A673 (cell line): ENCODE data around the gene TCAIM. TPM values are rescaled to one million over a fixed set of nuclear protein-coding genes. Genes with fewer than 3 reads are reported as not detected.

Experiments
- BruUV-seq: library from RNA; stranded (reverse); fragments of 400-500 nt; replicated peaks from 2 replicates; lab custom pipeline; 2021; lab: Mats Ljungman, UMichigan
- CTCF ChIA-PET: fragments of 300-600 bp; sonication (Branson Sonifier 250); formaldehyde crosslinking; loops from one replicate; lab custom pipeline; 2022; ENCODE audit warnings: antibody characterized with exemption; lab: Charles Lee
- POLR2A ChIA-PET: fragments of 300-600 bp; sonication (Branson Sonifier 250); formaldehyde crosslinking; loops from one replicate; lab custom pipeline; 2022; ENCODE audit warnings: antibody characterized with exemption; ENCODE audit not compliant: low non-redundant PET; lab: Charles Lee
- DNase-seq: peaks from one replicate; pipeline ENCODE4 v3.0.0-alpha.2; 2015; ENCODE audit warnings: low spot score
- H3K27ac ChIP-seq: fragments of 200-600 bp; sonication (generic); 2 replicates; pipeline ENCODE4 v1.5.1; 2016; ENCODE audit warnings: mixed run types, low read depth, mild to moderate bottlenecking, mixed read lengths, antibody characterized with exemption, low read length; ENCODE audit not compliant: poor library complexity, severe bottlenecking
- H3K27me3 ChIP-seq: fragments of 200-600 bp; sonication (generic); replicated peaks from 2 replicates; pipeline ENCODE4 v1.6.1; 2017; ENCODE audit warnings: mixed run types, low read depth, mild to moderate bottlenecking, mixed read lengths, antibody characterized with exemption, low read length; ENCODE audit not compliant: insufficient read depth, poor library complexity
- H3K36me3 ChIP-seq: fragments of 200-600 bp; sonication (generic); 2 replicates; pipeline ENCODE4 v1.6.1; 2016; ENCODE audit warnings: mixed run types, mild to moderate bottlenecking, mixed read lengths, antibody characterized with exemption, low read length; ENCODE audit not compliant: insufficient read depth, poor library complexity, severe bottlenecking
- H3K4me1 ChIP-seq: fragments of 200-600 bp; sonication (generic); 2 replicates; pipeline ENCODE4 v1.6.1; 2017; ENCODE audit warnings: mixed run types, mild to moderate bottlenecking, mixed read lengths, antibody characterized with exemption, low read length; ENCODE audit not compliant: insufficient read depth, poor library complexity, severe bottlenecking
- H3K4me3 ChIP-seq: fragments of 200-600 bp; sonication (generic); 2 replicates; pipeline ENCODE4 v1.5.1; 2016; ENCODE audit warnings: low read depth, mixed run types, mild to moderate bottlenecking, mixed read lengths, low read length; ENCODE audit not compliant: poor library complexity, severe bottlenecking
- H3K9me3 ChIP-seq: fragments of 200-600 bp; sonication (generic); 2 replicates; pipeline ENCODE4 v1.6.1; 2016; ENCODE audit warnings: mixed run types, low read depth, mild to moderate bottlenecking, mixed read lengths, antibody characterized with exemption, low read length; ENCODE audit not compliant: poor library complexity, severe bottlenecking
- EZH2 ChIP-seq: fragments of 200-600 bp; sonication (generic); IDR thresholded peaks from 2 replicates; pipeline ENCODE4 v1.6.1; 2017; ENCODE audit warnings: borderline replicate concordance, low read depth, mild to moderate bottlenecking, mixed read lengths, antibody characterized with exemption, low read length; ENCODE audit not compliant: poor library complexity, severe bottlenecking
- intact Hi-C: fragments of 100-400 bp; cut with micrococcal nuclease; formaldehyde crosslinking; loops from one replicate; pipeline ENCODE4 v1.10.0; 2022; ENCODE audit not compliant: unreplicated experiment
- total RNA-seq: library from RNA; stranded (reverse); gene quantifications from 2 replicates; pipeline ENCODE4 v1.2.3, GENCODE V29; 2021
- TF ChIP-seq, protein P1 (sequence below): fragments of 300-800, 200-600 bp; sonication (generic); conservative IDR thresholded peaks from 2 replicates; pipeline ENCODE4 v1.5.1; 2017; ENCODE audit warnings: low read depth, mild to moderate bottlenecking, antibody characterized with exemption, low read length, moderate library complexity, mixed read lengths

Gene TCAIM
- total RNA-seq, 1 experiment from 2014 or later = 21.7 TPM

DNA sequence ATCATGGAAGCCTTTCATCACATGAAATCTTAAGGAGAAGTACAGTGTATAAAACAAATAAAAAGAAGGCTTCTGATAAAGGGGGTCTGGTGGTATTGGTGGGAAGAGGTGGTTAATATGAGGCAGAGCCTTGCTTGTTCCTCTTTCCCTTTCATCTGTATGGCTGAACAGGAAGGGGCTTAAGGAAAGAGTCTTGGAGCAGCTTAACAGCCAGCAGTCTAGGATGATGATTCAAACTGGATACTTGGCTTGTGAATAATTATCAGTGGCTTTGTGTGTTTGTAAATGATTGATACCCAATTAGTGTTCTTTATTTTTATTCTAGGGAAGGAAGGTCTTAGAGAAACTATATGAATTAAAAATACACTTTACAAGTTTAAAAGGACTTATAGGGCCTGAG is 29.1 kb upstream of the TCAIM start:
- no peak overlapping the region for H3K4me3 ChIP-seq
- no peak for DNase-seq
- no TSS peak for BruUV-seq
- TF ChIP-seq EZH2 = no peak
- TF ChIP-seq, protein P1, sequence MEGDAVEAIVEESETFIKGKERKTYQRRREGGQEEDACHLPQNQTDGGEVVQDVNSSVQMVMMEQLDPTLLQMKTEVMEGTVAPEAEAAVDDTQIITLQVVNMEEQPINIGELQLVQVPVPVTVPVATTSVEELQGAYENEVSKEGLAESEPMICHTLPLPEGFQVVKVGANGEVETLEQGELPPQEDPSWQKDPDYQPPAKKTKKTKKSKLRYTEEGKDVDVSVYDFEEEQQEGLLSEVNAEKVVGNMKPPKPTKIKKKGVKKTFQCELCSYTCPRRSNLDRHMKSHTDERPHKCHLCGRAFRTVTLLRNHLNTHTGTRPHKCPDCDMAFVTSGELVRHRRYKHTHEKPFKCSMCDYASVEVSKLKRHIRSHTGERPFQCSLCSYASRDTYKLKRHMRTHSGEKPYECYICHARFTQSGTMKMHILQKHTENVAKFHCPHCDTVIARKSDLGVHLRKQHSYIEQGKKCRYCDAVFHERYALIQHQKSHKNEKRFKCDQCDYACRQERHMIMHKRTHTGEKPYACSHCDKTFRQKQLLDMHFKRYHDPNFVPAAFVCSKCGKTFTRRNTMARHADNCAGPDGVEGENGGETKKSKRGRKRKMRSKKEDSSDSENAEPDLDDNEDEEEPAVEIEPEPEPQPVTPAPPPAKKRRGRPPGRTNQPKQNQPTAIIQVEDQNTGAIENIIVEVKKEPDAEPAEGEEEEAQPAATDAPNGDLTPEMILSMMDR = no peak
- intact Hi-C loops = no loop called here
- H3K36me3 ChIP-seq = no peaks in the 10 kb centered on the region
- no peak overlapping the region for H3K27ac ChIP-seq
- CTCF ChIA-PET = no interaction called here
- POLR2A ChIA-PET = no interaction called here
- no peaks in the 10 kb centered on the region for H3K27me3 ChIP-seq
- H3K4me1 ChIP-seq = no peaks in the 10 kb centered on the region
- no peaks in the 10 kb centered on the region for H3K9me3 ChIP-seq

DNA sequence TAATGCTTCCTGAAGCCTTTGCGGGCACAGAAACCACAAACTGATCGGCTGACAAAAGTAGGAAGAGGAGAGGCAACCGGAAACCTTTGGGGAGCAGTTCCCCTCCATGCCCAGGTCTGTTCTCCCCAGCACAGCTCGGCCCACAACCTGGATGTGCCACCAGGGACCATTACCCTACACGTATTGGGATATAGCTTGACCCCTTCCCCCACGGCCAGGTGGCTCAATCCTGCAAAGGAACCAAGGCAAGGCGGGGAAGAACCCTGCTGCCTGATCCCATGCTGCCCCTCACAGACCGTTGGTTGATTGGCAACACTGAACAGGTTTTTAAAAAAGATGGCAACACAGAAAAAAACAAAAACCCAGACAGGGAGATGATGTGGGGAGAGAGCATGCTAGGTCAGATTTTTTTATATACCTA is 19.7 kb upstream of the TCAIM start:
- Histone ChIP-seq H3K4me3 (no peak overlapping the region), H3K27ac (no peak overlapping the region), H3K4me1 (no peaks in the 10 kb centered on the region), H3K27me3 (no peaks in the 10 kb centered on the region), H3K36me3 (no peaks in the 10 kb centered on the region), H3K9me3 (no peaks in the 10 kb centered on the region)
- ChIA-PET POLR2A (no interaction called here), CTCF (no interaction called here)
- no TSS peak for BruUV-seq
- no peak for DNase-seq
- intact Hi-C loops = no loop called here
- TF ChIP-seq, protein P1 = no peak
- TF ChIP-seq EZH2 = no peak

DNA sequence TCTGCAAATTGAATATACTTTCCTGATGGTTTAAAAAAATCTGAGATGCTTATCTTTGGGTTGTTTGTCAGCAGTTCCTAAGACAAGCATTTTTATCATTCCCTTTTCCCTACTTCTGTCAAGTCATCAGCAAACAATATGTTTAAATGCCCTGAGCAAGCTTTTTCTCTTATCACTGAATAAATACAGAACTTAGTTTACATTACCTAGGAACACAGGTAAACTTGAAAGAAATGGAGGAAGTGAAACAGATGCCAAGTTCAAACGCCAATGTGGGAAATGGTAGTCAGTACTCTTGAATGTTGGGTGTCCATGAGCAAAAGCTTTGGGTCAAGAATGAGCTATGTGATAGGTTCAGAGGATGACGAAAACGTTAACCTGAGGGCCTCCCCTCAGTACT is 17.2 kb upstream of the TCAIM start:
- Histone ChIP-seq H3K9me3 (no peaks in the 10 kb centered on the region), H3K27me3 (no peaks in the 10 kb centered on the region), H3K4me3 (no peak overlapping the region), H3K27ac (no peak overlapping the region), H3K4me1 (no peaks in the 10 kb centered on the region), H3K36me3 (no peaks in the 10 kb centered on the region)
- intact Hi-C loops = loop anchor here (5.0 kb wide), 1 partner anchor 211 kb away; no protein-coding TSS in a partner anchor
- no TSS peak for BruUV-seq
- POLR2A ChIA-PET = no interaction called here
- DNase-seq = no peak
- CTCF ChIA-PET = no interaction called here
- TF ChIP-seq EZH2 = no peak
- TF ChIP-seq, protein P1 = no peak
